PC-9 (cell line): ENCODE data around the gene CACNA2D1.

Experiments used
- EZH2 ChIP-seq: fragments of 200-600 bp; sonication (generic); IDR thresholded peaks from 2 replicates; pipeline ENCODE4 v1.8.0; 2017; ENCODE audit warnings: antibody characterized with exemption, low read depth
- TF ChIP-seq, protein P1 (sequence below): fragments of 200-600 bp; sonication (generic); conservative IDR thresholded peaks from 2 replicates; pipeline ENCODE4 v1.6.1; 2017; ENCODE audit warnings: mixed run types, antibody characterized with exemption, mild to moderate bottlenecking, moderate library complexity

GRCh38 chr7:82128546-82128945, 315.0 kb downstream of the CACNA2D1 start:
- TF ChIP-seq, protein P1, sequence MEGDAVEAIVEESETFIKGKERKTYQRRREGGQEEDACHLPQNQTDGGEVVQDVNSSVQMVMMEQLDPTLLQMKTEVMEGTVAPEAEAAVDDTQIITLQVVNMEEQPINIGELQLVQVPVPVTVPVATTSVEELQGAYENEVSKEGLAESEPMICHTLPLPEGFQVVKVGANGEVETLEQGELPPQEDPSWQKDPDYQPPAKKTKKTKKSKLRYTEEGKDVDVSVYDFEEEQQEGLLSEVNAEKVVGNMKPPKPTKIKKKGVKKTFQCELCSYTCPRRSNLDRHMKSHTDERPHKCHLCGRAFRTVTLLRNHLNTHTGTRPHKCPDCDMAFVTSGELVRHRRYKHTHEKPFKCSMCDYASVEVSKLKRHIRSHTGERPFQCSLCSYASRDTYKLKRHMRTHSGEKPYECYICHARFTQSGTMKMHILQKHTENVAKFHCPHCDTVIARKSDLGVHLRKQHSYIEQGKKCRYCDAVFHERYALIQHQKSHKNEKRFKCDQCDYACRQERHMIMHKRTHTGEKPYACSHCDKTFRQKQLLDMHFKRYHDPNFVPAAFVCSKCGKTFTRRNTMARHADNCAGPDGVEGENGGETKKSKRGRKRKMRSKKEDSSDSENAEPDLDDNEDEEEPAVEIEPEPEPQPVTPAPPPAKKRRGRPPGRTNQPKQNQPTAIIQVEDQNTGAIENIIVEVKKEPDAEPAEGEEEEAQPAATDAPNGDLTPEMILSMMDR: no peak
- TF ChIP-seq EZH2: no peak
